AG09319 (cell line): ENCODE measurements around the gene MCC.

Experiments used
- DNase-seq: peaks from one replicate; pipeline ENCODE4 v3.0.0-alpha.2; 2010; ENCODE audit warnings: low read depth; ENCODE audit errors: extremely low read depth
- TF ChIP-seq, protein P1 (sequence below): IDR thresholded peaks from 2 replicates; pipeline ENCODE4 v1.5.1; 2011; ENCODE audit warnings: low read depth, mild to moderate bottlenecking, inconsistent platforms, low read length, moderate library complexity

MCC gene

DNA sequence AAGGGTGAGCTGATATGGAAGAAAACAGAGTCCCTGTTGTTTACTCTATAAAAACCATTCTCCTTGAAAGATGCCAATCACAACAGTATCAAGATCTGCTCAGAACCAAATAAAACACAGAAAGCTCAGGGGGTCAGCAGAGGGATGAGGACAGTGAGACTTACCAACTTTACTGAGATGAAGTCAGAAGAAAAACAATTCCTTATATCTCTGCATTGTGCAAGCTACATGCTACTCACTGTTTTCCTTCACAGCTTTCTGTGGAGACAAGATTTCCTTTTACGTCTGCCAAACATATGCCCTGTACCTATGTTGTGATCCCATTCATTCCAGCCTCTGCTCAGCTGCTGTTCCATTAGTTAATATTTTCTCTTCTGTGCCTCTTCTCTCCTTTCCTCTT, 239.0 kb downstream of the MCC start:
- TF ChIP-seq, protein P1, sequence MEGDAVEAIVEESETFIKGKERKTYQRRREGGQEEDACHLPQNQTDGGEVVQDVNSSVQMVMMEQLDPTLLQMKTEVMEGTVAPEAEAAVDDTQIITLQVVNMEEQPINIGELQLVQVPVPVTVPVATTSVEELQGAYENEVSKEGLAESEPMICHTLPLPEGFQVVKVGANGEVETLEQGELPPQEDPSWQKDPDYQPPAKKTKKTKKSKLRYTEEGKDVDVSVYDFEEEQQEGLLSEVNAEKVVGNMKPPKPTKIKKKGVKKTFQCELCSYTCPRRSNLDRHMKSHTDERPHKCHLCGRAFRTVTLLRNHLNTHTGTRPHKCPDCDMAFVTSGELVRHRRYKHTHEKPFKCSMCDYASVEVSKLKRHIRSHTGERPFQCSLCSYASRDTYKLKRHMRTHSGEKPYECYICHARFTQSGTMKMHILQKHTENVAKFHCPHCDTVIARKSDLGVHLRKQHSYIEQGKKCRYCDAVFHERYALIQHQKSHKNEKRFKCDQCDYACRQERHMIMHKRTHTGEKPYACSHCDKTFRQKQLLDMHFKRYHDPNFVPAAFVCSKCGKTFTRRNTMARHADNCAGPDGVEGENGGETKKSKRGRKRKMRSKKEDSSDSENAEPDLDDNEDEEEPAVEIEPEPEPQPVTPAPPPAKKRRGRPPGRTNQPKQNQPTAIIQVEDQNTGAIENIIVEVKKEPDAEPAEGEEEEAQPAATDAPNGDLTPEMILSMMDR = no peak
- no peak for DNase-seq

DNA sequence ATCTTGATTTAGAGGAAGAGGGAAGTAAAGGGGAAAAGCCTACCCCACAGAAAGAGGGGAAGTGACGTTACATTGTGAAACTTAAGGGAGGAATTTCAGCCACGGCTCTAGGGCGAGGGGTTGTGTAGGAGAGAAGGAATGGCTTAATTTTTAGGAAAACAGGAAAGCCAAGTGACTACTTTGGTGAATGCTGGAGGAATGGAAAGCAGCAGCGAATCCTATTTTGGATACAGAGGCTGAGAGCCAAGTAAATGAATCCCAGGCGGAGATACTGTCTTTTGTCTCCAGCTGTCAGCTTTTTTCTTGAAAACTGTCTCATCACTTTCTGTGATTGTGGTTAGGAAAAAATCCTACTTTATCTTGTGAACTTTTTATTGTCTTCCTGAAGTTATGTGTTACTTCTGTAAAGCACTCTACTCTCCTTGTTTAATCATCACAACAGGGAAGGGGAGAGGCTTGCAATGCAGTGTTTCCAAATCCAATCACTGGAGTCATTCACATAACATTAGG, 241.8 kb downstream of the MCC start:
- DNase-seq = no peak
- TF ChIP-seq, protein P1 = no peak

DNA sequence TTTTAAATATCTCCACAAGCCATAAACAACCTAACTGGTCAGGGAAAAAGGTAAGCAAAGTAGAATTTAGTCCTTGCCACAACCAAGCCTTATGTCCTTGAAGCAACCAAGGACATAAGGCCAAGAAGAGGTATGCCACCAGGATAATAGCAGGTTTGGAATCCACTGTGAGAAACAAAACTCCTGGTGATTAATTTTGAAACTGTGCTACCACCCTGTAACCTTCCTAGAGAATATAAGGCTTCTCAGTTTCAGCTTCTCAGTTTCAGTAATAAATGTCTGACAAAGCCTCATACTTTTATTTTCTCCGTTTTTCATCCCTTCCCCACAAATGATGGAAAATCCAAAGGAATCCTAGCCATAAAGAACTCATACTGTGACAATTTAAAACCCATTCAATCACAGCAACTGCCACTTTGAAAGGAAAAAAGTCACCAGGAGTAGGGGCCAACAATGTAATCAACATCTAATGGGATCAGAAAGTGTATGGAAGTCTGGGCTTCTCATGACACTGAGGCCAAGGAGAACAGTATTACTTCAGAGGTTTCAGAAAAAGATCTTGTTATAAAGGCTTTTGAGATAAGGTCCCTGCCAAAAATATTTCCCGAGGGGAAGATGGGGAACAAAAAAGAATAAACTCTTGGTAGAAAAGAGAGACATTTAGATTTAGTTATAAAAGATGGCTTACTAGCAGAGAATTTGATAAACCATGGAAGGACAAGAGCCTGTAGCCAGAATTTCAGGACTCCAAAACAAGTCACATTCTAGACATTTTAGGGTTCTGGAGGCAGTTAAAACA, 242.6 kb downstream of the MCC start:
- TF ChIP-seq, protein P1 = no peak
- no peak for DNase-seq

DNA sequence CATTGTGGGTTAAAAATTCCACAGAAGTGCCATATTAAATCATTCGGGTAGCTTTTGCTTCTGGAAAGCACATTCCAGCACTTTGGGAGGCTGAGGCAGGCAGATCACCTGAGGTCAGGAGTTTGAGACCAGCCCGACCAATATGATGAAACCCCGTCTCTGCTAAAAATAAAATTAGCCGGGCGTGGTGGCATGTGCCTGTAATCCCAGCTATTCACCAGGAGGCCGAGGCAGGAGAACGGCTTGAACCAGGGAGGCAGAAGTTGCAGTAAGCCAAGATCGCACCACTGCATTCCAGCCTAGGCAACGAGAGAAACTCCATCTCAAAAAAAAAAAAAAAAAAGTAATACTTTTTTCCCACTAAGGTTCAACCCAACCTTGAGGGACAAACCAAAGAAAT, 243.3 kb downstream of the MCC start:
- TF ChIP-seq, protein P1 = no peak
- DNase-seq = no peak

DNA sequence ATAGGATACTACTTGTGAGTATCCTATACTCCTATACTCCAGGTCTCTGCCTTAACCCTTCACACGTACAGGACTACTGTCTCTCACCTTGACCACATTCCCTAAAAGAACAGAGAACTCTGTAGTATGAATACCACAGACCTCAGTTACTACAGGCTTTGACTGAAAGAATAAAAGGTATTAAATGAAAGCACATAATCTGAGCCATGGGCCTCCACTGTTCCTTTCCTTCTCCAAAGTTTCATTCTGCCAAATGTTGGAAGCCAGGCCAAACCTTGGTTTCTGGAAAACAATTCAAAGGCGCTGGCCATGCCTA, 244.9 kb downstream of the MCC start:
- DNase-seq = no peak
- TF ChIP-seq, protein P1 = no peak

DNA sequence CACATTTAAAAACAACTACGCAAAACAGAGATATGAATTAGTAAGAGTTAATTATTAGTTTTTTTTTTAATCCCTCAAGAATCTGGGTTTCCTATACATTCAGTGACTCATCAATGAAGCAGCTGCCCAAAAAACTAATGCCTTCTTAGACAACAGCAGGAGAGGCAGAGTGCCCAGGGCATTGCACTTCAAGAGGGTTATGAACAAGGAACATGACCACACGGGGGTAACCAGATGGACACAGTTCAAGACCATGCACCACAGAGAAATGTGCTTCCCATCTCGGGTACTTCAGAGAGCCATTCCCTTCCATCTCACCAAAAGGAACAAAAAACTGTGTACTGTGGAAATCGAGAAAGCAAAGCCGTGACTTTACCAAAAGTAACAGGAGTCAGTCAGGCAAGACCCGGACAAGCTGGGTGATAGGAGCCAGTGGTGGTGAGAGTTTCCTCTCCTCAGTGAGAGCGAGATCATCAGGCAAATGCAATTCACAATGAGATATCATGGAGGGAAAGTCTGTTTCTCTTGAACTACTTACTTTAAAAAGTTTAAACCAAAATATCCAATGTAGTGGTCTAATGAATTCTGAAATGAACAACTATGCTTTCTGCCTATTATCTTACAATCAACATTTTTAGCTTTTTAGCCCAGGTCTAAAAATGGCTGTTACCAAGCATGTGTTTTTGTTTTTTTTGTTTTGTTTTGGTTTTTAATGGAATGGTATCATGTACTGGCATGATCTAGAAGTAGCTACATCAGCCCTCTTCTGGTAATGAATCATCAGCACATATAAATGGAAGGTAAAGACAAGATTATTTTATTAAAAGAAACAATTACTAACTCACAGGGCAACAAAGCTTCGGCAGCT, 245.5 kb downstream of the MCC start:
- TF ChIP-seq, protein P1 = no peak
- no peak for DNase-seq
